GM19025 (cell line): ENCODE results near the gene HAND1.

ENCODE experiments used
- ATAC-seq: cut with Tn5 transposase; IDR thresholded peaks from one replicate; pipeline ENCODE4 v1.9.1; 2021; ENCODE audit warnings: mild to moderate bottlenecking, low read depth, moderate library complexity; ENCODE audit not compliant: unreplicated experiment

Gene HAND1

DNA sequence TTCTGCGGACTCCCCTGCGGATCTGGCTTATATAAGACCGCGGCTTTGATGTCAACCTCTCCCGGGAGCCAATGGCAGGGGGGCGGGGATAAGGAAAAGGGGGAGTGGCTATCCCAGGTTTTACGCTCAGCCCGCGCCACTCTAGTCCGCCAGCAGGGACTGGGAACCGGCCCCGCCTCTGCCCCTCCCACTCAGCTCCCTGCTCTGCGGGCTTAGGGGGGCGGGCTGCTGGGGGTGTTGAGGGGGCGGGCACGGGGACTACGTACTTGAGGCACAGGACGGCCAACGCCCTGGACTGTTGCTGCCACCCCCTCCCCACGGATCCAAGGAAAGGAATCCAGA is at the start of gene HAND1:
Gene HAND1 (minus strand): TSS at position 4 of the 342 bp plus-strand sequence. CDS start 219 bp downstream, outside the sequence.
- no peak for ATAC-seq

DNA sequence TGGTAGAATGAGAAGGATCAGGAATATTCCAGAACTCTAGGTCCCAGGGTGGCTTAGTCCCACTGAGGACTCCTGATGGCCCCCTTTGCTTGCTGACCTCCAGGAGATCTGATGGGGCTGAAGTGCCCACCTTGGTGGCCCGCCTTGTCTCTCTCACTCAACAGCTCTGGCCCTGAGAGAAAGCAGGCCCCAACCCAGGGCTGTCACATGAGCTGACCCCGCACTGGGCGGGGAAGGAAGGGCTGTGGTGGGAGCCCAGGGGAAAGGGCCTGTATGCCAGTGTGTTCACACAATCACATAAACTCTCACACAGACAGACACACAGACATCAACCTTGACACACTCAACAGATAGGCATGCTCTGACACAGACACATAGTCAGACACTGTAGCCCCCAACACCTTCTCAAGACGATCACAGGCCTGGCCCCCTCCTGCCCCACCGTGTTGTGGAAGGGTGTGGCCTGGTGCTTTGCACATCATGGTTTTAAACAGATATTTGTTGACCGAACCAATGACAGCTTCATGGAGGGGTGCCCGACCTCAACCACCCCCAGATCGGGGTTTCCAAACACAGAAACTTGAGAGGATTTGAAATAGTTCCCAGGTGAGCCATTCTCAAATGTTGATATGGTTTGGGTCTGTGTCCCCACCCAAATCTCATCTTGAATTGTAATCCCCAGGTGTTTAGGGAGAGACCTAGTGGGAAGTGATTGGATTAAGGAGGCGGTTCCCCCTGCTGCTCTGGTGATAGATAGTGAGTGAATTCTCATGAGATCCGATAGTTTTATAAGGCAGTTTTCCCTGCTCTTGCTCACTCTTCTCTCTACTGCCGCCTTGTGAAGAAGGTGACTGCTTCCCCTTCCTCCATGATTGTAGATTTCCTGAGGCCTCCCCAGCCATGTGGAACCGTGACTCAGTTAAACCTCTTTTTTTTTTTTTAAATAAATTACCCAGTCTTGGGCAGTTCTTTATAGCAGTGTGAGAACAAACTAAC is 48.5 kb upstream of the HAND1 start:
- ATAC-seq = no peak

DNA sequence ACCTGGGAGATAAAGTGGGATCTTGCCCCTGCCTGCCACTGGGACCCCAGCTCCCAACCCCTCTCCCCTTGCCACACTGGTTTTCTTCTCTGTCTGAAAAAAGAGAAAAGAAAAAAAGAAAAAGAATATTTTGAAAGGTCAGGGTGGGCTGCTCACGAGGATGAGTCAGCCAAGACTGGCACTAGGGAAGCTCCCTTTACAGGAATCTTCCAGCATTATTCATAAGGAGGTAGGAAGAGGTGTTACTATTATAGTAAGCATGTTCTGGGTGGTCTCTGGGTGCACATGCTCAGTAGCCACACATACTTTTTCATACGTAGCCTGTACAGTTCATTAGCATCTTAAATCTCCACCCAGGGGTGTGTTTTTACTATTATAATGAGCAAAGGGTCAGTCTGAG is 46.8 kb upstream of the HAND1 start:
- no peak for ATAC-seq

DNA sequence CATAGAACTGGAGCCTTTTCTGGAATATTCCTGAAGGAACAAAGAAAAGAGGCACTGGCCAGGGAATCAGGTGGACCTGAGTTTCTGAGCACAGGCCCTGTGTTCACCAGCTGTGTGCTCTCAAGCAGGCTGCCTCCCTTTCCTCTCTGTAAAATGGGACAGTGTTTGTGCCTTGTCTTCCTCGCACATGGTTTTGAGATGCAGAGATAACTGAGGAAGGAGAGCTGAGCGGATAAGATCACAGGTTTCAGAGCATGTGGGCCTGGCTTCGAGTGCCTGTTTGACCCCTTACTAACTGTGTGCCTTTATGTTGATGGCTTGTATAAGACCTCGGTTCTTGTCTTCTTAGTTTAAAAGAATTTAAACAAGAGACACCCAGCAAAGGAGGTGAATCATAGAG is 46.2 kb upstream of the HAND1 start:
- no peak for ATAC-seq

DNA sequence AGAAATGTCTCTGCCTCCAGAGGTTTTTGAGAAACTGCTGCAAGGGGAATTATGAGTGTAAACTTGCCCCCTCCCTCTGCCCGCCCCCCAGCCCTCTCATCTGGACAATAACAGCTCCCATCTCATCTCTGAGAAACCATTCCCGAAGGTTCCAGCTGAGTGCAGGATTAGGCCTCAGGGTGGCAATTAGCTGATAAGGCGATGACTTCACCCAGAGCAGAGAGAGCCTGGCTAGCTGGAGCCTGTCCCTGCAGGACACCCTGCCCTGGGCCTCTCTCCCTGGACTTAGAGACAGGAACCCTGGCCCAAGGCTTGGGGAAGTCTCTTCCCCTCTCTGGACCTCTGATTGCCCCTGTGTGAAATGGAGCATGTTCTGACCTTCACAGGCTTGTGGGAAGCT is 45.7 kb upstream of the HAND1 start:
- no peak for ATAC-seq

DNA sequence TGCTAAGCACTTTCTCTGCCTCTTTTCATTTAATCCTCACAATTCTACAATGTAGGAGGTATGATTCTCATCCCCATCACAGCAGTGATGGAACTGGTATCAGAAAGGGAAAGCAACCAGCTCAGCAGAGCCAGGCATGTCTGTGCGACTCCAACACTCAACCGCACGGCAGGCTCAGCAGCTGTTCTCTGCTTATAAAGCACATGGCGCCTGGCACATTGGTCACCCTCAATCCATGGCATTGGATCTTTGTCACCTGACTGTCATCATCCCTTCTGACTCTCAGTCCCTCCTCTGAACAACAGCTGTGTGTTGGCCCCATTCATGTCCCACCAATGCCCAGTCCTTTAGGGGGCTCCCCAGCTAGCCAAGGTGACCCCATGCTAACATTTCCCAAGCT is 45.1 kb upstream of the HAND1 start:
- no peak for ATAC-seq

DNA sequence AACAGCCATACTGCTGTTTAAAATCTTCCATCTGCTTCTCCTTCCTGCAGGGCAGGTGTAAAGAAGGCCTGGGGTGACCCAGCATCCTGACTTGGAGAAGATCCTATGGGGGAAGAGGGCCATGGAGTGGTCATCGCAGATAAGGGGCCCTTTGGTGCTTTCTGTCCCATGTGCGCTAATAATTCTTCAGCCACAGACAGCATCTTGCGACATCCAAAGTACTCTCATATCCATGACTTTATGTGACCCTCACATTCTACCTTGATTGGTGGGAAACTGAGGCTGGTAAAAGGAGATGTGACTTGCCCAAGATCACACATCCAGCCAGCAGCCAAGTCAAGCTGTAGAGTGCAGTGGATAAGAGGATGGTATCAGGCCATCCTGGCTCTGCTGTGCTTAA is 44.3 kb upstream of the HAND1 start:
- ATAC-seq = no peak

DNA sequence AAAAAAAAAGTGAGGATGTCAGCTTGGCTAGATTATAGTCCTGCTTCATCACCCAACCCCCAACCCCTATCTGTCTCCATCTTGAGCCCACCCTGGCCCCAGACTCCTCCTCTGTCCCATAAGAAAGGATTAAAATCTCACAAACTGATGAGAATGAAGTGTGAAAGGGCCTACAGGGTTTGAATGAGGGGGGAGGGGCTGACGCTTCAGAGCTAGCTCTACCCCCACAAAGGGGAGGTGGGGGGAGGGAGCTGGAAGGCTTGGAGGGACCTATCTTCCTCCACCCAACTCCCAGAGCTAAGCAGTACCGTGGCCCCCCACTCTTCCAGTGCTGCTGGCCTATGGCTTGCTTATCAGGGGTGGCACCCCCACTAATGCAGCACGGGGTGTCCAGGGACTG is 43.7 kb upstream of the HAND1 start:
- no peak for ATAC-seq

DNA sequence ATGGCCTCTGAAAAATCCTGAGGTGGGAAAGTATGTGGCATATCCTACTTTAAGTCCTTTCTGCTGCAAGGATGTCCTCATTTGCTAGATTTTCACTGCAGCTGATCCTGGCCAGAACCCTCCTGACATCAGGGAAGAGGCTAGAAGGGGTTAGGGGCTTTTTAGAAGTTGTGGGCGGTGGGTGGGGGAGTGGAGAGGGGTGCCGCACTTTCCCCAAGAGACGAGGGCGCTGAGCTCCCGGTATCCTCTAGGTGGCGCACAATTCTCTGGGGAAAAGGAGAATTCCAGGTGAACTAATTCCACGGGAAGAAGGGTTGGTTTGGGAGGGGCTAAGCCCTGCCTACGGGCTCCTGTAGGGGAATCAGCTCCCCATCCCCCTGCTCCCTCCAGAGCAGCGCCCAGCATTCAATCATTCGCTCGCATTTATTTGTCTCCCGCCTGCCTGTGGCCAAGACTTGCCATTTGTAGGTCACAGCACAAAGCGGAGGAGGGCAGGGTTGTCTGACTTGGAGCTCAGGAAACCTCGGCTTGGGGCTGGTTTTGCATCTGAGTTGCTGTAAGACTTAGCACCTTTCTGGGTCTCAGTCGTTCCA is 42.9 kb upstream of the HAND1 start:
- ATAC-seq = no peak

DNA sequence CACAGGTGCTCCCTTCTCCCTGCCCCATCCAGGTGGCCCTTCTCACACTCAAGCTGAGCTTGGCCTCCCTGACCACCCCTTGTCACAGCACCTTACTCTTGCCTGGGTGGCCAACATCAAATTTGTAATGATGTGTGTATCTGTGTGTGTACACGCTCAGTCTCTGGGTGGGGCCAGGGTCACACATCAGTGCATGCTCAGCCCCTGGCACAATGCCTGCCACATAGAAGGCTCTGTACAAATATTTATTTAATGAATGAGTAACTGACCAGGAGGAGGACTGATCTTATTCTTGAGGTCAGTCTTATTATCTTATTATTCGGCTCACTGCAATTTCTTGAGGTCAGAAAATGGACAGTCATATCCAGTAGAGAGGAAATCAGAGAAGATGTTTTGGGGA is 41.3 kb upstream of the HAND1 start:
- ATAC-seq = no peak

DNA sequence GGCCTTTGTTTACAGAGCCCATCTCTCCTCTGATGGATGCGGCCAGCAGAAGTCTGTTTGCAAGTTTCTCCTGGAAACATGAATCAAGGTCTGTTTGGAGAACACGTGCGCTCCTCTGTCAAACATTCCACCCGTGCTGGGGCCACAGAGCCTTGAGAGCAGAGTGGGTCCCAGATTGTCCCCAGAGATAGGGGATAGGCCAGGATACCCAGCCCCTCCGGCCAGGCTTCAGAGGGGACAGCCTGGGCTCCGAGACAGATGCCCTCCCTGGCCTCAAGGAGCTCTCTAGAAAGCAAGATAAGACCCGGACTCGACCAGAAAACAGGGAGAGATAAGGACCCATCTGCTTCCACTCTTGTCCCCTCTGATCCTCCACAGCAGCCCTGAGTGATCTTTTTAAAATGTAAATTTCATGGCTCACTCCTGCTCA is 40.4 kb upstream of the HAND1 start:
- ATAC-seq = no peak

DNA sequence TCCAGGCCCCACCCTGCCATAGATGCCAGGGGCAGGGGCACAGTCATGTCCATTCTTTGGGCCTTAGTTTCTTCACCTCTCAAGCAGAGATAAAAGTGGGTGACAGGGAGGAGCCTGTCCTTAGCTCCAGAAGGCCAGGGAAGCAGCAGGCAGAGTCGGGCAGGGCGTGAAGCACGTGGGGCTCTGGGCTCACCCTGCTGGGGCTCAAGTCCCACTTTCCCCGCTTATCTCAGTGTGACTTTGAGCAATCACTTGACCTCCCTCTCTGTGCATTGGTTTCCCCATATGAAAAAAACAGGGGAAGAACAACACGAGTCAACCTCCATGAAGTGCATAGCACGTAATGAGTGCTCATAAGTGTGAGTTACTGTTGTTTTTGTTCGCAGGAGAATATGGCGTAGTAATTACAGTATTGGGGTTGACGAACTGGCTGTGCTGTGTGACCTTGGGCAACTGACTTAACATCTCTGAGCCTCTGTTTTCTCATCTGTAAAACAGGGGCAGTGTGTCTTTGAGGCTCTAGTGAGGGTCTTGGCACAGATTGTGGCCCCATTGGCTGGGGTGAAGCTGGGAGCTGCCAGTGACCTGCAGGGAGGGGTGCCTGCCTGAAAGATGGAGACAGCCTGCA is 39.9 kb upstream of the HAND1 start:
- ATAC-seq = no peak

DNA sequence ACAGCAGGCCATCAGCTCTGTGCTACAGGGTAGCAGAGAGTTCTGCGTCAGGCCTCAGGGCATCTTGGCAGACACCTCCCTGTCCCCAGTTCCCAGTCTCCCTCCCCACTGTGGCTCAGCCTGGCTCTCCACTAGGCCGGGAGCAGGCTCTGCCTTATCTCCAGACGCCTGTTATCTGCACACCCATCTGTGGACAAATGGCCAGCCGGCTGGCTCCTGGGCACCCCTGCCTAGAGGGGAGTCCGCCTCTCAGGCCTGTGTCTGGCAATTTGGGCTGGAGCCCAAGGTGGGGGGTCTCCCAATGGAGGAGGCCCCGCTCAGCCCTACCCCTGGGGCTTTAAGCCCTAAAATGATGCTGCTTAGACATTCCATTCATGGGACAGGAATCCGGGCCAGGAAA is 39.2 kb upstream of the HAND1 start:
- ATAC-seq = no peak

DNA sequence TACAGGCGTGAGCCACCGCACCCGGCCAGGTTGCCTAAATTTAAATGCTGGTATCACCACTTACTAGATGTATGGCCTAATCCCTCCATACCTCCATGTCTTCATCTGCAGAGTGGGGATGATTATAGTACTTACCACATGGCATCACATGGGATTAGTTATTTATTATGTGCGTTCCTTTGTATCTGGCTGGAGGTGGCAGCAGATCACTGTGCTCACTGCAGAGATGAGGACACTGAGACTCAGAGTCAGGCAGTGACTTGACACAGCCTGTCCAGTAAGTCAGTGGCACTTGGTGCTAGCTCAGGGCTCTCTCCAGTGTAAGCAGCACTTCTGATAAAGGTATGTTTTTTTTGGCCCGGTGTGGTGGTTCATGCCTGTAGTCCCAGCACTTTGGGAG is 38.4 kb upstream of the HAND1 start:
- no peak for ATAC-seq

DNA sequence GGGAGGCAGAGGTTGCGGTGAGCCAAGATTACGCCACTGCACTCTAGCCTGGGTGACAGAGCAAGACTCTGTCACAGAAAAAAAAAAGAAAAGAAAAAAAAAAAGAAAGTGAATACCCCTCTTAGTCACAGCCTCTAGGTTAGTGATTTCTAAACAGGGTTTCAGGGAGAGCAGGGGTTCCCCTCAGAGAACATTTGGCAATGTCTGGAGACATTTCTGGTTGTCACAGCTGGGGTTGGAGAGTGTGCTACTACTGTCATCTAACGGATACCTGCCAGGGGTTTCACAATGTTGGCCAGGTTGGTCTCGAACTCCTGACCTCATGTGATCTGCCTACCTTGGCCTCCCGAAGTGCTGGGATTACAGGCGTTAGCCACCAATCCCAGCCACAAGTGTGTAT is 37.5 kb upstream of the HAND1 start:
- ATAC-seq = peak; percentile 79

DNA sequence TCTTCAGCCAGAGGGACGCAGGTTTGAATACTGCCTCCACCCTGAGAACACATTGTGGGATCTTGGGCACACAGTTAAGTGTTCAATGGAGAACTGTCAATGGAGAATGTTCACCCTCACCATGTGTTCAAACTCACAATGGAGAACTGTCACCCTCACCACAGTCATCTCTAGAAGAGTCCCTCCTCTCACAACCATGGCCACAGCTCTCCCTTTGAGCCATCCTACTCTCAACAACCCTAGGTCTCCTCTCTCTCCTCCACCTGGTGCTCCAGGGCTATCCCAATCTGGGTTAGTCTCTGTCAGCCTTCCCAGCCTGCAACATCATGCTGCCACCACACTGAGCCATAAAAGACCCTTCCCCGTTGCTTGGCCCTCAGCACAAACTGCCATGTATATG is 36.3 kb upstream of the HAND1 start:
- ATAC-seq = no peak

DNA sequence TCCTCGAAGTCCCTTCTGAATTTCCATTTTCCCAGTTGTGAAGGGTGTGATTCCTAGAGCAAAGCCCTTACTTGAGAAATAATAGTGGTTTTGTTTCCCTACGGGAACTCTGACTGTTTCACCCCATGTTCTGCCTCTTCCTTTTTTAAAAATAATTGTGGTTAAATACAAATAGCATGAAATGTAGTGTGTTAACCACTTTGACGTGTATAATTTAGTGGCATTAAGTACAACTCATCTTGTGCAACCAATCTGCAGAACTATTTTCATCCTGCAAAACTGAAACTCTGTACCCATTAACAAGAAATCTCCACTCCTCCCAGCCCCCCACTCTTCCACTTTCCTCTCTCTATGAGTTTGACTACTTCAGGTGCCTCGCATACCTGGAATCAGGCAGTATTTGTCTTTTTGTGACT is 35.6 kb upstream of the HAND1 start:
- ATAC-seq = no peak

DNA sequence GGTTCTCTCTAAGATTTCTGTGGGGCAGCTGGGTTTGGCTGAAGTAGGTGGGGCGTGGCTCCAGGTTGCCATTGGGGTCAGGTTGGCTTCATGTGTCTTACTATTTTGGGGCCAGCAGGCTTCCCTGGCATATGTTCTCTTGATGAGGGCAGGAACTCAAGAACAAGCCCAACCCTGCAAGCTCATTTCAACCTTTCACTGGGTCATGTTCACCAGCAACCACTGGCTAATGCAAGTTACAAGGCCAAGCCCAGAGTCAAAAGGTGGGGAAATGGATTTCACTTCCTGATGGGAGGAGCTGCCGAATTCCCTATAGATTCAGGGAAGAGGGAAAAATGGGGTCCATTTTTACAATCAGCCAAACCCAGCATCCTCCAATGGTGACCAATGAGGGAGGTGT is 34.0 kb upstream of the HAND1 start:
- no peak for ATAC-seq

DNA sequence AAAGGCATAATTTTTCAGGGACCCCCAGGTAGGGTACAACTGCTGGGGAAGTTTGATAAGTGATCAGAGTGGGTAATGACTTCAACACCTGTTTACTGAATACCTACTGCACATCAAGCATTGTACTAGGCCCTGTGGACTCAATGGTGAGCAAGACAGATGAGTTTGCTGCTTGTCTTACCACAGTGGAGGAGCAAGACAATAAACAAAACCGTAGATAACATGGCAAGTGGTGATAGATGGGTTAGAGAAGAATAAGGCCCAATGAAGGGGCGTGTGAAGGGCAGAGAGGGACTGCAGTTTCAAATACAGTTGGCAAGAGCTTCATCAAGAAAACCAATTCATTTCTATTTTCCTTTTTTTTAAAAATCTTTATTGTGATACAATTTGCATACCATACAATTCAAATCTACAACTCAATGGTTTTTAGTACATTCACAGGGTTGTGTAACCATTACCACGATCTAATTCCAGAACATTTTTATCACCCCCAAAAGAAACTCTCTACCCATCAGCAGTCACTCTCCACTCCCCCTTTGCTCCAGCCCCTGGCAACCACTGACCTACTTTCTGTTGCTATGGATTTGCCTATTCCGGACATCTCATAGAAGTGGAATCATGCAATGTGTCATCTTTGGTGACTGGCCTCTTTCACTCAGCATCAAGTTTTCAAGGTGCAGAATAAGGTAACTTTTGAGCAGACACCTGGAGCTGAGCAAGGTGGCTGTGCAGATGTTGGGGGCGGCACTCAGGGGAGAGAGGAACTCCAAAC is 31.9 kb upstream of the HAND1 start:
- no peak for ATAC-seq

DNA sequence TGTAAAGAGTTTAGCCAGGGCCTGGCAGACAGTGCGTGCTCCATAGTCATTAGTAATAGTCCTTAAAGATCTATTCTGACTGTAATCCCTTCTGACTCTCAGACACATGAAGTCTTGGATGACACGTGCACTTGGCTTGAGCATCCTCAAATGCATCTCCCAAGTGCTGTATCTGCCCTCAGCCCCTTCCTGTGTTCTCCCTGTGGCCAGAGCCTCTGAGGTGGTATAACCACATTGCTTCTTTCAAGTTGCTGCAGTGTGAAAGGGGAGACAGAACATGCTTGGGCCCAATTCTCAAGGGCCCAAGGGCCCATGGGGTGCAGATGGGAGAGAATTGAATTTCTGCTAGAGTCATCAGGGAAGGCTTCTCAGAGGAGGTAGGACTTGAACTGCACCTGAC is 30.1 kb upstream of the HAND1 start:
- no peak for ATAC-seq

DNA sequence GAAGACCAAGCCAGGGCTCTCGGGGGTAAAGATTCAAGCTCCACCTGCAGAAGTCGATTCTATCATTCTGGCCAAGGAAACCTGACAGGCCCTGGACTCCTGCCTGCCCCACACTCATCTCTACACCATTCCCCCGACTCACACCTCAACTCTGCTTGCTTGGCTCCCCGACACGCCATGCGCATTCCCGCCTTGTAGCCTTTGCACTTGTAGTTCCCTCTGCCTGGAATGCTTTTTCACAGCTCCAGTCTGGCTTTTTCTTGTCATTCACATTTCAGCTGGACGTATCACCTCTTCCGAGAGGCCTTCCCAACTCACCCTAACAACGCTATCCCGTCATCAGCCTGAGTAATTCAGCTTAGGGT is 28.7 kb upstream of the HAND1 start:
- ATAC-seq = no peak
